HepG2 (cell line): ENCODE measurements around the gene ESYT3. TPM values are rescaled to one million over a fixed set of nuclear protein-coding genes. Genes with fewer than 3 reads are reported as not detected.

Experiments used
- AFF4 ChIP-seq: sonication (generic); formaldehyde crosslinking; IDR thresholded peaks from 2 replicates; pipeline ENCODE4 v1.4.0; 2020; ENCODE audit warnings: missing genetic modification reagents
- ATF5 ChIP-seq: sonication (generic); formaldehyde crosslinking; IDR thresholded peaks from 2 replicates; pipeline ENCODE4 v1.4.0; 2020; ENCODE audit warnings: mild to moderate bottlenecking, low read depth, missing genetic modification reagents
- CHCHD3 ChIP-seq: sonication (generic); formaldehyde crosslinking; IDR thresholded peaks from 2 replicates; pipeline ENCODE4 v1.8.0; 2022; ENCODE audit warnings: mild to moderate bottlenecking, missing genetic modification reagents, moderate library complexity
- CHD2 ChIP-seq: IDR thresholded peaks from 2 replicates; pipeline ENCODE4 v1.6.1; 2011; ENCODE audit warnings: low read depth, low read length, improper control_type of control experiment
- FLYWCH1 ChIP-seq: sonication (generic); formaldehyde crosslinking; IDR thresholded peaks from 2 replicates; pipeline ENCODE4 v1.8.1; 2023; ENCODE audit warnings: mild to moderate bottlenecking, missing genetic modification reagents
- HNRNPK ChIP-seq: fragments of 200-400 bp; formaldehyde crosslinking; IDR thresholded peaks from 2 replicates; pipeline ENCODE4 v1.6.1; 2018; ENCODE audit warnings: low read length, low read depth, moderate library complexity, mild to moderate bottlenecking; ENCODE audit not compliant: poor library complexity, severe bottlenecking
- NPAS2 ChIP-seq: sonication (generic); formaldehyde crosslinking; IDR thresholded peaks from 2 replicates; pipeline ENCODE4 v1.8.0; 2022; ENCODE audit warnings: mild to moderate bottlenecking, missing genetic modification reagents, borderline replicate concordance
- RARG ChIP-seq: sonication (generic); formaldehyde crosslinking; IDR thresholded peaks from 2 replicates; pipeline ENCODE4 v1.4.0; 2020; ENCODE audit warnings: low read depth, mild to moderate bottlenecking, missing genetic modification reagents
- RFXAP ChIP-seq: sonication (generic); formaldehyde crosslinking; IDR thresholded peaks from 2 replicates; pipeline ENCODE4 v1.4.0; 2020; ENCODE audit warnings: missing genetic modification reagents, borderline replicate concordance
- SALL1 ChIP-seq: sonication (generic); formaldehyde crosslinking; IDR thresholded peaks from 2 replicates; pipeline ENCODE4 v1.8.0; 2022; ENCODE audit warnings: mild to moderate bottlenecking, missing genetic modification reagents
- SIN3A ChIP-seq: IDR thresholded peaks from 2 replicates; pipeline ENCODE4 v1.6.1; 2011; ENCODE audit warnings: low read depth, mild to moderate bottlenecking, control low read depth, low read length, borderline replicate concordance
- SRSF4 ChIP-seq: fragments of 200-400 bp; formaldehyde crosslinking; IDR thresholded peaks from one replicate; pipeline ENCODE4 v1.6.1; 2018; ENCODE audit warnings: mild to moderate bottlenecking, low read depth, low read length, moderate library complexity; ENCODE audit not compliant: poor library complexity, severe bottlenecking
- SRY ChIP-seq: sonication (generic); formaldehyde crosslinking; IDR thresholded peaks from 2 replicates; pipeline ENCODE4 v1.8.0; 2022; ENCODE audit warnings: mild to moderate bottlenecking, missing genetic modification reagents
- THYN1 ChIP-seq: sonication (generic); formaldehyde crosslinking; IDR thresholded peaks from 2 replicates; pipeline ENCODE4 v1.8.1; 2023; ENCODE audit warnings: low read depth, mild to moderate bottlenecking, moderate library complexity, missing genetic modification reagents, borderline replicate concordance
- ZBTB10 ChIP-seq: sonication (generic); formaldehyde crosslinking; IDR thresholded peaks from 2 replicates; pipeline ENCODE4 v1.4.0; 2020; ENCODE audit warnings: missing genetic modification reagents, borderline replicate concordance
- ZNF503 ChIP-seq: sonication (generic); formaldehyde crosslinking; IDR thresholded peaks from 2 replicates; pipeline ENCODE4 v1.4.0; 2020; ENCODE audit warnings: missing genetic modification reagents
- polyA plus RNA-seq, 8 experiments: library from polyadenylated mRNA; depleted of rRNA in 3 of 8; stranded (reverse) in 7 of 8; unstranded in 1 of 8; fragments of >200 nt; fragmentation: Illumina TruSeq in 4 of 8; extraction: Trizol in 4 of 8; gene quantifications; 2 replicates each; pipeline versions ENCODE4 v1.2.1 to v1.2.3, GENCODE V29; 2011 to 2016; ENCODE audit warnings: low read depth in 4 of 8, missing spikeins in 1 of 8, mixed read lengths in 1 of 8; ENCODE audit not compliant: insufficient read depth in 1 of 8
- total RNA-seq, 5 experiments: library from RNA; depleted of rRNA; stranded (reverse); fragments of >200 nt; fragmentation: Illumina TruSeq; extraction: Trizol; gene quantifications; 2 replicates each; pipeline ENCODE4 v1.2.3, GENCODE V29; 2016; ENCODE audit warnings: low read depth in 1 of 5
- TF ChIP-seq, protein P1 (sequence below): IDR thresholded peaks from 2 replicates; pipeline ENCODE4 v1.6.1; 2016
- TF ChIP-seq, protein P2 (sequence below): IDR thresholded peaks from 2 replicates; pipeline ENCODE4 v1.6.1; 2016; ENCODE audit warnings: low read depth, borderline replicate concordance

ESYT3 gene
- total and polyA plus RNA-seq, 2 of the 13 experiments (the other 11 are each of a cell fraction or from before 2014, with no cell fraction given) = 1.5 to 4.1 TPM

DNA sequence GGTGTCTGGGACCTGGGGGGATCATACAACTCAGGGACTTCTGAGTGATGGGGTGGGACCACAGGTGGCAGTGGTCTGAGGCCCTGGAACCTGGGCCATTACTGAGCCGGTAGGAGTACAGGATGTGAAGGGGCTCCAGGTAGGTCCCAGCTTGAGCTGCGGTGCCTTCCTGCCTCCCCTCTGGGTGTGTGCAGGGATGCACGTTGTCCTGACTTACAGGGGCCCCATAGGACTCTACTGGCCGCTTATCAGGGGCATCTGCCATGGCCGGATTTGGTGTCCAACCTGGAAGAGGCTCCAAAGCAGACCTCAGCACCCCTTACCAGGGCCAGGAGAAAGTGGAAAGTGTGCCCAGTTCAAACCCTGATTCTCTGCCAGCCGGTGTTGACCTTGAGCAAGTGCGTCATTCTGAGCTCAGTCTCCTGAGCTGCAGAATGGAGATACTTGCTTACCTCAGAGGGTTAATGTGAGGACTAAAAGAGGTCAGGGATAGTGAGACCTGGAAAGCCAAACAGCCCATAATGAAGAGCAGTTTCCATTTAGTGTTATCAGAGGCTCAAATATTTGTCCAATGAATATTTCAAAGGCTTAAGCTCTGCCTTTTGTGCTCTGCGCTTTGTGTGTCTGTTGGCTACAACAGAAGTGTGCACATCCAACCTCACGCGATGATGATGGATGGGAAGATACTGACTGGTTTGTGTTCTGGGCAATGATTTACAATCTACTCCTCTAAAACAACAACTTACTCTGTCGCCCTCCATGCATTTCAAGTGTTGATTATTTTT is 35.4 kb upstream of the ESYT3 start (continued):
- TF ChIP-seq, protein P1, sequence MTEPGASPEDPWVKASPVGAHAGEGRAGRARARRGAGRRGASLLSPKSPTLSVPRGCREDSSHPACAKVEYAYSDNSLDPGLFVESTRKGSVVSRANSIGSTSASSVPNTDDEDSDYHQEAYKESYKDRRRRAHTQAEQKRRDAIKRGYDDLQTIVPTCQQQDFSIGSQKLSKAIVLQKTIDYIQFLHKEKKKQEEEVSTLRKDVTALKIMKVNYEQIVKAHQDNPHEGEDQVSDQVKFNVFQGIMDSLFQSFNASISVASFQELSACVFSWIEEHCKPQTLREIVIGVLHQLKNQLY (CRISPR knock-in tag) = no peak
- TF ChIP-seq, protein P2, sequence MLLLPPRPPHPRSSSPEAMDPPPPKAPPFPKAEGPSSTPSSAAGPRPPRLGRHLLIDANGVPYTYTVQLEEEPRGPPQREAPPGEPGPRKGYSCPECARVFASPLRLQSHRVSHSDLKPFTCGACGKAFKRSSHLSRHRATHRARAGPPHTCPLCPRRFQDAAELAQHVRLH (CRISPR knock-in tag) = no peak
- no peak; the same call in 1 of the 2 replicates for TF ChIP-seq SALL1 (CRISPR knock-in tag)
- no peak for TF ChIP-seq FLYWCH1
- no peak for TF ChIP-seq ZBTB10 (CRISPR knock-in tag)
- peak; percentile 79 for TF ChIP-seq ZNF503 (CRISPR knock-in tag)
- no peak for TF ChIP-seq SIN3A
- TF ChIP-seq SRY (CRISPR knock-in tag) = no peak
- TF ChIP-seq RFXAP (CRISPR knock-in tag) = no peak
- no peak for TF ChIP-seq CHCHD3
- no peak for TF ChIP-seq SRSF4
- no peak for TF ChIP-seq RARG
- TF ChIP-seq NPAS2 = no peak
- TF ChIP-seq HNRNPK = no peak
- no peak for TF ChIP-seq ATF5 (CRISPR knock-in tag)
- TF ChIP-seq CHD2 = peak; percentile 63; the same call in 1 of the 2 replicates
- TF ChIP-seq THYN1 (CRISPR knock-in tag) = no peak
- no peak for TF ChIP-seq AFF4 (CRISPR knock-in tag)
